OCI-LY3 (cell line): Measurements from ENCODE around the gene FAM174B.

Experiments used
- H2AFZ ChIP-seq: fragments of 200-600, 300-600 bp; shearing (Covaris generic); 2 replicates; pipeline ENCODE4 v1.6.0; 2014; ENCODE audit warnings: antibody characterized with exemption, low read depth, low read length
- H3K27ac ChIP-seq: fragments of 200-600, 300-600 bp; sonication (generic); 2 replicates; pipeline ENCODE4 v1.5.1; 2014; ENCODE audit warnings: mild to moderate bottlenecking, low read length, moderate library complexity, mixed read lengths
- H3K27me3 ChIP-seq: fragments of 200-600, 300-600 bp; sonication (generic); 2 replicates; pipeline ENCODE4 v1.6.1; 2014; ENCODE audit warnings: low read depth, low read length, mixed read lengths
- H3K36me3 ChIP-seq: fragments of 200-600, 300-600 bp; sonication (generic); replicated peaks from 2 replicates; pipeline ENCODE3; 2014; ENCODE audit warnings: low read depth, low read length, mixed read lengths
- H3K4me1 ChIP-seq: fragments of 300-600, 200-600 bp; sonication (generic); 2 replicates; pipeline ENCODE4 v1.6.1; 2014; ENCODE audit warnings: low read length, mixed read lengths
- H3K4me2 ChIP-seq: fragments of 200-600, 300-600 bp; sonication (generic); 2 replicates; pipeline ENCODE4 v1.6.1; 2014; ENCODE audit warnings: low read length, mixed read lengths
- H3K4me3 ChIP-seq: fragments of 300-600, 200-600 bp; sonication (generic); 2 replicates; pipeline ENCODE4 v1.5.1; 2014; ENCODE audit warnings: antibody characterized with exemption, mild to moderate bottlenecking, low read length, moderate library complexity
- H3K79me2 ChIP-seq: fragments of 300-600, 200-600 bp; shearing (Covaris generic); 2 replicates; pipeline ENCODE4 v1.6.1; 2014; ENCODE audit warnings: mild to moderate bottlenecking, low read length, mixed read lengths
- H3K9ac ChIP-seq: fragments of 300-600, 200-600 bp; shearing (Covaris generic); 2 replicates; pipeline ENCODE4 v1.6.0; 2014; ENCODE audit warnings: mild to moderate bottlenecking, low read length, moderate library complexity
- H3K9me3 ChIP-seq: fragments of 200-600, 300-600 bp; shearing (Covaris generic); 2 replicates; pipeline ENCODE4 v1.6.1; 2014; ENCODE audit warnings: low read length, mixed read lengths; ENCODE audit not compliant: insufficient read depth
- H4K20me1 ChIP-seq: fragments of 200-600, 300-600 bp; sonication (generic); 2 replicates; pipeline ENCODE4 v1.6.1; 2016; ENCODE audit warnings: low read length, mixed read lengths; ENCODE audit not compliant: insufficient read depth
- CTCF ChIP-seq: fragments of 200-600, 300-600 bp; sonication (generic); IDR thresholded peaks from 2 replicates; pipeline ENCODE4 v1.5.1; 2014; ENCODE audit warnings: antibody characterized with exemption, low read length, low read depth
- EZH2phosphoT487 ChIP-seq: fragments of 200-600 bp; shearing (Covaris generic); IDR thresholded peaks from 2 replicates; pipeline ENCODE4 v1.6.1; 2018; ENCODE audit warnings: antibody characterized with exemption, mixed run types, low read depth

FAM174B gene

GRCh38 chr15:92645731-92646130 is 9.8 kb downstream of the FAM174B start:
- no peaks in the 10 kb centered on the region for H3K4me1 ChIP-seq
- TF ChIP-seq EZH2phosphoT487 (no peak), CTCF (no peak)
- H3K27me3 ChIP-seq = peaks cover 12% of the 10 kb centered on the region; the same call in 1 of the 2 replicates
- no peak overlapping the region for H2AFZ ChIP-seq
- H4K20me1 ChIP-seq = no peaks in the 10 kb centered on the region
- H3K36me3 ChIP-seq = no peaks in the 10 kb centered on the region
- no peak overlapping the region for H3K27ac ChIP-seq
- no peak overlapping the region for H3K4me3 ChIP-seq
- no peak overlapping the region for H3K4me2 ChIP-seq
- no peaks in the 10 kb centered on the region for H3K79me2 ChIP-seq
- H3K9ac ChIP-seq = no peak overlapping the region
- no peaks in the 10 kb centered on the region for H3K9me3 ChIP-seq

GRCh38 chr15:92645051-92645631 is 10.4 kb downstream of the FAM174B start:
- Histone ChIP-seq H3K27ac (no peak overlapping the region), H3K79me2 (no peaks in the 10 kb centered on the region), H3K9me3 (no peaks in the 10 kb centered on the region), H3K27me3 (peaks cover 9% of the 10 kb centered on the region; the same call in 1 of the 2 replicates), H3K4me3 (no peak overlapping the region), H3K36me3 (no peaks in the 10 kb centered on the region), H3K9ac (no peak overlapping the region), H3K4me1 (no peaks in the 10 kb centered on the region), H4K20me1 (no peaks in the 10 kb centered on the region), H3K4me2 (no peak overlapping the region), H2AFZ (no peak overlapping the region)
- no peak for TF ChIP-seq CTCF
- TF ChIP-seq EZH2phosphoT487 = no peak

- TF ChIP-seq CTCF (no peak), EZH2phosphoT487 (no peak)
- H3K27ac ChIP-seq = no peak overlapping the region
- no peaks in the 10 kb centered on the region for H4K20me1 ChIP-seq
- no peak overlapping the region for H3K4me2 ChIP-seq
- H3K79me2 ChIP-seq = no peaks in the 10 kb centered on the region
- H3K9ac ChIP-seq = no peak overlapping the region
- H3K27me3 ChIP-seq = peaks cover 9% of the 10 kb centered on the region; the same call in 1 of the 2 replicates
- H3K4me1 ChIP-seq = no peaks in the 10 kb centered on the region
- H3K36me3 ChIP-seq = no peaks in the 10 kb centered on the region
- H3K9me3 ChIP-seq = no peaks in the 10 kb centered on the region
- H3K4me3 ChIP-seq = no peak overlapping the region
- no peak overlapping the region for H2AFZ ChIP-seq
Measured at GRCh38 chr15:92643849-92644815, 11.4 kb downstream of the FAM174B start.

- H3K27ac ChIP-seq = no peak overlapping the region
- no peak overlapping the region for H3K9ac ChIP-seq
- TF ChIP-seq CTCF = no peak
- no peak for TF ChIP-seq EZH2phosphoT487
- H3K79me2 ChIP-seq = no peaks in the 10 kb centered on the region
- no peak overlapping the region for H2AFZ ChIP-seq
- H3K4me2 ChIP-seq = no peak overlapping the region
- no peaks in the 10 kb centered on the region for H4K20me1 ChIP-seq
- H3K36me3 ChIP-seq = no peaks in the 10 kb centered on the region
- H3K27me3 ChIP-seq = peaks cover 11% of the 10 kb centered on the region
- H3K9me3 ChIP-seq = no peaks in the 10 kb centered on the region
- H3K4me3 ChIP-seq = no peak overlapping the region
- no peaks in the 10 kb centered on the region for H3K4me1 ChIP-seq
Measured at GRCh38 chr15:92638709-92639365, 16.7 kb downstream of the FAM174B start.
